ENCODE measurements around the gene RAB9A.

Gene RAB9A

DNA sequence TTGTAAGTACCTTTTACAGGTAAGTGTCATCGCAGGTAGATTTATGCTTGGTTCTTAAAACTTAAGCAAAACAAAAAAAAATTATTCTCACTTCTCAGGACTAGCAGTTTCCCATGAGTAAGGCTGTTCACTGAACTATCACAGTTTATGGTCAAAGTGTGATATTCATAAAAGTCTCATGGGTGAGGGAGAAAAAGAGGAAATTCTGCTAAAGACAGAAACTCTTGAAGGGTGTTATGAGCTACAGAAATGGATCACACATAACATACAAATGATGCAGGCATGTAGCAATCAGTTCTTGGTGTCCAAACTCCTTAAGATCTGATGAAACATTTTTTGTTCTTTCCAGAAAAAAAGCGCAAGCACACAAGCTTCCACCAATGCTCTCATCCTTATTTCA, 8.5 kb downstream of the RAB9A start (continued):
- TF ChIP-seq, protein P1, sequence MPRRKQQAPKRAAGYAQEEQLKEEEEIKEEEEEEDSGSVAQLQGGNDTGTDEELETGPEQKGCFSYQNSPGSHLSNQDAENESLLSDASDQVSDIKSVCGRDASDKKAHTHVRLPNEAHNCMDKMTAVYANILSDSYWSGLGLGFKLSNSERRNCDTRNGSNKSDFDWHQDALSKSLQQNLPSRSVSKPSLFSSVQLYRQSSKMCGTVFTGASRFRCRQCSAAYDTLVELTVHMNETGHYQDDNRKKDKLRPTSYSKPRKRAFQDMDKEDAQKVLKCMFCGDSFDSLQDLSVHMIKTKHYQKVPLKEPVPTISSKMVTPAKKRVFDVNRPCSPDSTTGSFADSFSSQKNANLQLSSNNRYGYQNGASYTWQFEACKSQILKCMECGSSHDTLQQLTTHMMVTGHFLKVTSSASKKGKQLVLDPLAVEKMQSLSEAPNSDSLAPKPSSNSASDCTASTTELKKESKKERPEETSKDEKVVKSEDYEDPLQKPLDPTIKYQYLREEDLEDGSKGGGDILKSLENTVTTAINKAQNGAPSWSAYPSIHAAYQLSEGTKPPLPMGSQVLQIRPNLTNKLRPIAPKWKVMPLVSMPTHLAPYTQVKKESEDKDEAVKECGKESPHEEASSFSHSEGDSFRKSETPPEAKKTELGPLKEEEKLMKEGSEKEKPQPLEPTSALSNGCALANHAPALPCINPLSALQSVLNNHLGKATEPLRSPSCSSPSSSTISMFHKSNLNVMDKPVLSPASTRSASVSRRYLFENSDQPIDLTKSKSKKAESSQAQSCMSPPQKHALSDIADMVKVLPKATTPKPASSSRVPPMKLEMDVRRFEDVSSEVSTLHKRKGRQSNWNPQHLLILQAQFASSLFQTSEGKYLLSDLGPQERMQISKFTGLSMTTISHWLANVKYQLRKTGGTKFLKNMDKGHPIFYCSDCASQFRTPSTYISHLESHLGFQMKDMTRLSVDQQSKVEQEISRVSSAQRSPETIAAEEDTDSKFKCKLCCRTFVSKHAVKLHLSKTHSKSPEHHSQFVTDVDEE (CRISPR knock-in tag; IDR thresholded peaks at IDR 0.05): no peak
- TF ChIP-seq GLIS3 (CRISPR knock-in tag; IDR thresholded peaks at IDR 0.05) (no peak), ZNF565 (CRISPR knock-in tag; conservative IDR thresholded peaks at IDR 0.05; ENCODE audit: low read depth) (no peak), ZNF70 (CRISPR knock-in tag; IDR thresholded peaks at IDR 0.05) (no peak), ARNTL (CRISPR knock-in tag; IDR thresholded peaks at IDR 0.05; ENCODE audit: borderline replicate concordance, low read depth) (no peak)

DNA sequence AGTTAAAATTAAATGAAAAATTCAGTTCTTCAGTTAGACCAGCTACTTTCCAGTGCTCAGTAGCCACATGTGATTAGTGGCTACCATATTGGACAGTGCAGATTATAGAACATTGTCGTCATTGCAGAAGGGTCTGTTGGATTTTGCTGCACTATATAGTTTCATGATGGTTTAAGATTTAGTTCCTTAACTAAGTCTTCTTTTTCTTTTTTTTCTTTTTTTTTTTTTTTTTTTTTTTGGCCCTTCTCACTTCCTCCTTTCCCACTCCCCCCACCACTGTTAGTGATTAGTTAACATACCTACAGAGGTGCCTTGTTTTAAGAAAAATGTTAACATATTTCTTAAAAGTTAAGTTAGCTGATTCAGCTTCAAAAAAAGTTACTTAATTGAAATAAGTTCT, 9.0 kb downstream of the RAB9A start:
- no peak for ATAC-seq

More for the DNA sequence above, 9.0 kb downstream of the RAB9A start:
- TF ChIP-seq SNAI2 (CRISPR knock-in tag; IDR thresholded peaks at IDR 0.05) (no peak), ISL1 (CRISPR knock-in tag; IDR thresholded peaks at IDR 0.05) (no peak), ESRRG (CRISPR knock-in tag; IDR thresholded peaks at IDR 0.05) (no peak), CSDC2 (CRISPR knock-in tag; IDR thresholded peaks at IDR 0.05) (no peak), ARNTL (CRISPR knock-in tag; IDR thresholded peaks at IDR 0.05; ENCODE audit: borderline replicate concordance, low read depth) (no peak), ZFP30 (CRISPR knock-in tag; IDR thresholded peaks at IDR 0.05) (no peak), GLIS3 (CRISPR knock-in tag; IDR thresholded peaks at IDR 0.05) (no peak), TCF4 (CRISPR knock-in tag; IDR thresholded peaks at IDR 0.05; ENCODE audit: borderline replicate concordance) (no peak), BACH2 (CRISPR knock-in tag; IDR thresholded peaks at IDR 0.05; ENCODE audit: borderline replicate concordance) (no peak), RARB (CRISPR knock-in tag; IDR thresholded peaks at IDR 0.05) (no peak), OSR1 (CRISPR knock-in tag; IDR thresholded peaks at IDR 0.05) (no peak), ZNF70 (CRISPR knock-in tag; IDR thresholded peaks at IDR 0.05) (no peak), ZFP3 (CRISPR knock-in tag; IDR thresholded peaks at IDR 0.05) (no peak)
- TF ChIP-seq, protein P2, sequence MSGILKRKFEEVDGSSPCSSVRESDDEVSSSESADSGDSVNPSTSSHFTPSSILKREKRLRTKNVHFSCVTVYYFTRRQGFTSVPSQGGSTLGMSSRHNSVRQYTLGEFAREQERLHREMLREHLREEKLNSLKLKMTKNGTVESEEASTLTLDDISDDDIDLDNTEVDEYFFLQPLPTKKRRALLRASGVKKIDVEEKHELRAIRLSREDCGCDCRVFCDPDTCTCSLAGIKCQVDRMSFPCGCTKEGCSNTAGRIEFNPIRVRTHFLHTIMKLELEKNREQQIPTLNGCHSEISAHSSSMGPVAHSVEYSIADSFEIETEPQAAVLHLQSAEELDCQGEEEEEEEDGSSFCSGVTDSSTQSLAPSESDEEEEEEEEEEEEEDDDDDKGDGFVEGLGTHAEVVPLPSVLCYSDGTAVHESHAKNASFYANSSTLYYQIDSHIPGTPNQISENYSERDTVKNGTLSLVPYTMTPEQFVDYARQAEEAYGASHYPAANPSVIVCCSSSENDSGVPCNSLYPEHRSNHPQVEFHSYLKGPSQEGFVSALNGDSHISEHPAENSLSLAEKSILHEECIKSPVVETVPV (CRISPR knock-in tag; IDR thresholded peaks at IDR 0.05): no peak
- TF ChIP-seq, protein P3, sequence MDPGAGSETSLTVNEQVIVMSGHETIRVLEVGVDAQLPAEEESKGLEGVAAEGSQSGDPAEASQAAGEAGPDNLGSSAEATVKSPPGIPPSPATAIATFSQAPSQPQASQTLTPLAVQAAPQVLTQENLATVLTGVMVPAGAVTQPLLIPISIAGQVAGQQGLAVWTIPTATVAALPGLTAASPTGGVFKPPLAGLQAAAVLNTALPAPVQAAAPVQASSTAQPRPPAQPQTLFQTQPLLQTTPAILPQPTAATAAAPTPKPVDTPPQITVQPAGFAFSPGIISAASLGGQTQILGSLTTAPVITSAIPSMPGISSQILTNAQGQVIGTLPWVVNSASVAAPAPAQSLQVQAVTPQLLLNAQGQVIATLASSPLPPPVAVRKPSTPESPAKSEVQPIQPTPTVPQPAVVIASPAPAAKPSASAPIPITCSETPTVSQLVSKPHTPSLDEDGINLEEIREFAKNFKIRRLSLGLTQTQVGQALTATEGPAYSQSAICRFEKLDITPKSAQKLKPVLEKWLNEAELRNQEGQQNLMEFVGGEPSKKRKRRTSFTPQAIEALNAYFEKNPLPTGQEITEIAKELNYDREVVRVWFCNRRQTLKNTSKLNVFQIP (CRISPR knock-in tag; IDR thresholded peaks at IDR 0.05; ENCODE audit: borderline replicate concordance, low read depth): no peak
- TF ChIP-seq, protein P4, sequence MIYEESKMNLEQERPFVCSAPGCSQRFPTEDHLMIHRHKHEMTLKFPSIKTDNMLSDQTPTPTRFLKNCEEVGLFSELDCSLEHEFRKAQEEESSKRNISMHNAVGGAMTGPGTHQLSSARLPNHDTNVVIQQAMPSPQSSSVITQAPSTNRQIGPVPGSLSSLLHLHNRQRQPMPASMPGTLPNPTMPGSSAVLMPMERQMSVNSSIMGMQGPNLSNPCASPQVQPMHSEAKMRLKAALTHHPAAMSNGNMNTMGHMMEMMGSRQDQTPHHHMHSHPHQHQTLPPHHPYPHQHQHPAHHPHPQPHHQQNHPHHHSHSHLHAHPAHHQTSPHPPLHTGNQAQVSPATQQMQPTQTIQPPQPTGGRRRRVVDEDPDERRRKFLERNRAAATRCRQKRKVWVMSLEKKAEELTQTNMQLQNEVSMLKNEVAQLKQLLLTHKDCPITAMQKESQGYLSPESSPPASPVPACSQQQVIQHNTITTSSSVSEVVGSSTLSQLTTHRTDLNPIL (CRISPR knock-in tag; IDR thresholded peaks at IDR 0.05; ENCODE audit: low read depth): no peak
- TF ChIP-seq, protein P5, sequence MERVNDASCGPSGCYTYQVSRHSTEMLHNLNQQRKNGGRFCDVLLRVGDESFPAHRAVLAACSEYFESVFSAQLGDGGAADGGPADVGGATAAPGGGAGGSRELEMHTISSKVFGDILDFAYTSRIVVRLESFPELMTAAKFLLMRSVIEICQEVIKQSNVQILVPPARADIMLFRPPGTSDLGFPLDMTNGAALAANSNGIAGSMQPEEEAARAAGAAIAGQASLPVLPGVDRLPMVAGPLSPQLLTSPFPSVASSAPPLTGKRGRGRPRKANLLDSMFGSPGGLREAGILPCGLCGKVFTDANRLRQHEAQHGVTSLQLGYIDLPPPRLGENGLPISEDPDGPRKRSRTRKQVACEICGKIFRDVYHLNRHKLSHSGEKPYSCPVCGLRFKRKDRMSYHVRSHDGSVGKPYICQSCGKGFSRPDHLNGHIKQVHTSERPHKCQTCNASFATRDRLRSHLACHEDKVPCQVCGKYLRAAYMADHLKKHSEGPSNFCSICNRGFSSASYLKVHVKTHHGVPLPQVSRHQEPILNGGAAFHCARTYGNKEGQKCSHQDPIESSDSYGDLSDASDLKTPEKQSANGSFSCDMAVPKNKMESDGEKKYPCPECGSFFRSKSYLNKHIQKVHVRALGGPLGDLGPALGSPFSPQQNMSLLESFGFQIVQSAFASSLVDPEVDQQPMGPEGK (CRISPR knock-in tag; IDR thresholded peaks at IDR 0.05; ENCODE audit: borderline replicate concordance): no peak
- TF ChIP-seq, protein P1 (CRISPR knock-in tag; IDR thresholded peaks at IDR 0.05): no peak

All from SK-N-SH treated with all-trans-retinoic acid at 6 μM for 48 hours (cell line).